Upper lobe of left lung (tissue), 6 donors: ENCODE measurements around the gene NKAIN2. TPM values are rescaled to one million over a fixed set of nuclear protein-coding genes. Genes with fewer than 3 reads are reported as not detected.
"Not testable (repeated sequence)": the region's sequence is repeated elsewhere in the genome, so short reads cannot be mapped to it uniquely, and the experiment has no call there.

Experiments used
- ATAC-seq, 2 donors: fragments of 200-7000 bp; cut with Tn5 transposase; one replicate each; pipeline ENCODE4 v1.9.1; 2022; ENCODE audit warnings: mild to moderate bottlenecking in 2 of 2, moderate library complexity in 2 of 2; ENCODE audit not compliant: low FRiP score in 2 of 2
- DNase-seq, 2 donors: peaks; one replicate each; pipeline ENCODE4 v3.0.0-alpha.2; 2019 to 2020
- H3K27ac ChIP-seq, 4 donors: fragments of 200-600 bp; sonication (generic); one replicate each; pipeline ENCODE4 v1.5.1; 2016 to 2019
- H3K27me3 ChIP-seq, 4 donors: fragments of 200-600 bp; sonication (generic); one replicate each; pipeline ENCODE4 v1.5.1; 2017 to 2019
- H3K36me3 ChIP-seq, 4 donors: fragments of 200-600 bp; sonication (generic); one replicate each; pipeline ENCODE4 v1.5.1; 2016 to 2019
- H3K4me1 ChIP-seq, 4 donors: fragments of 200-600 bp; sonication (generic); one replicate each; pipeline ENCODE4 v1.5.1; 2018 to 2019
- H3K4me3 ChIP-seq, 4 donors: fragments of 200-600 bp; sonication (generic); one replicate each; pipeline ENCODE4 v1.5.1; 2017 to 2019; ENCODE audit warnings: mild to moderate bottlenecking in 2 of 4, moderate library complexity in 1 of 4
- H3K9me3 ChIP-seq, 4 donors: fragments of 200-600 bp; sonication (generic); one replicate each; pipeline ENCODE4 v1.5.1; 2018 to 2019
- CTCF ChIP-seq, 6 experiments: fragments of 450-650 bp in 4 of 6; fragments of 200-600 bp in 2 of 6; sonication (generic) in 2 of 6; IDR thresholded peaks; one replicate each; pipeline ENCODE4 v1.5.1; 2016 to 2019; ENCODE audit warnings: antibody characterized with exemption in 6 of 6
- EP300 ChIP-seq, 4 donors: sonication (generic); formaldehyde crosslinking; IDR thresholded peaks; one replicate each; pipeline ENCODE4 v1.5.1; 2017; ENCODE audit warnings: antibody characterized with exemption in 4 of 4, control low read depth in 2 of 4
- POLR2A ChIP-seq, 4 donors: fragments of 450-650 bp; IDR thresholded peaks; one replicate each; pipeline ENCODE4 v1.5.1; 2016 to 2017; ENCODE audit warnings: antibody characterized with exemption in 4 of 4, mild to moderate bottlenecking in 2 of 4
- POLR2AphosphoS5 ChIP-seq, 2 donors: sonication (generic); formaldehyde crosslinking; IDR thresholded peaks; one replicate each; pipeline ENCODE4 v1.5.1; 2017; ENCODE audit warnings: antibody characterized with exemption in 2 of 2
- WGBS, 2 donors: methylation state at CpG; one replicate each; pipeline ENCODE4 v1.1.5; 2017 to 2018; 5-methylcytosine and 5-hydroxymethylcytosine counted together
- total RNA-seq, 6 donors: library from RNA; depleted of rRNA in 4 of 6; stranded (reverse); fragments of >200 nt in 4 of 6; gene quantifications; one replicate each; pipeline versions ENCODE4 v1.1.0 to v1.2.1, GENCODE V29; 2016 to 2021
- donor health status: DM: no; HTN: no; CAD: no; lungs with moderate emphysema.
- donor health status: DM: no; HTN: yes; CAD: no; lungs with severe emphysema.

Gene NKAIN2
- total RNA-seq, 6 donors from 2014 or later, result 0.13 to 0.20 TPM; not detected in 4

DNA sequence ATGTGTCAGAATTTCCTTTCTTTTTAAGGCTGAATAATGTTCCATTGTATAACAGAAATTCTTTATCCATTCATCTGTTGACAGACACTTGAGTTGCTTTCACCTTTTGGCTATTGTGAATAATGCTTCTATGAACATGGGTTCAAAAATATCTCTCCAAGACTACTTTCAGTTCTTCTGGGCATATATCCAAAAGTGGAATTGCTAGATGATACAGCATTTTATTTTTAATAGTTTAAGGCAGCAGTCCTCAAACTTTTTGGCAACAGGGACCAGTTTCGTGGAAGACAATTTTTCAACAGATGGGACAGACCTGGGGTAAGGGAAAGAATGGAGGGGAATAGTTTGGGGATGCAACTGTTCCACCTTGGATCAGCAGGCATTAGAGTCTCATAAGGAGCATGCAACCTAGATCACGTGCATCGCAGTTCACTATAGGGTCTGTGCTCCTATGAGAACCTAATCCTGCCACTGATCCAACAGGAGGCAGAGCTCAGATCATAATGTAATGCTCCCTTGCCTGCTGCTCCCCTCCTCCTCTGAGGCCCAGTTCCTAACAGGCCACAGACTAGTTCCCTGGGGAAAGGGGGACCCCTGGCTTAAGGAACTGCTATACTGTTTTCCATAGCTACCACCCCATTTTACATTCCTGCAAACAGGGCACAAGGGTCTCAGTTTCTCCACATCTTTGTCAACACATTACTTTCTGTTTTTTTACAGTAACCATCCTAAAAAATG lies 918.6 kb downstream of the NKAIN2 start:
- no peak for TF ChIP-seq CTCF (IDR thresholded peaks at IDR 0.05)
- TF ChIP-seq POLR2AphosphoS5 (IDR thresholded peaks at IDR 0.05), result no peak
- no peak for TF ChIP-seq EP300 (IDR thresholded peaks at IDR 0.05)
- TF ChIP-seq POLR2A (IDR thresholded peaks at IDR 0.05), result no peak
- ATAC-seq (no peak), DNase-seq (no peak)
- H3K27ac ChIP-seq, result no peak overlapping the region
- no peaks in the 10 kb centered on the region for H3K4me1 ChIP-seq
- no peaks in the 10 kb centered on the region for H3K36me3 ChIP-seq
- WGBS, 2 donors, result 76 to 84% methylated on average over 3 of the region's 3 CpGs
- no peaks in the 10 kb centered on the region for H3K9me3 ChIP-seq
- H3K4me3 ChIP-seq, result no peak overlapping the region
- H3K27me3 ChIP-seq, result no peaks in the 10 kb centered on the region

GRCh38 chr6:124723671-124724070 lies 920.0 kb downstream of the NKAIN2 start:
- H3K27me3 ChIP-seq, result no peaks in the 10 kb centered on the region
- no peak overlapping the region for H3K4me3 ChIP-seq
- no peaks in the 10 kb centered on the region for H3K9me3 ChIP-seq
- H3K4me1 ChIP-seq, result no peaks in the 10 kb centered on the region
- H3K27ac ChIP-seq, result no peak overlapping the region
- TF ChIP-seq CTCF (IDR thresholded peaks at IDR 0.05) (no peak), EP300 (IDR thresholded peaks at IDR 0.05) (no peak), POLR2AphosphoS5 (IDR thresholded peaks at IDR 0.05) (no peak), POLR2A (IDR thresholded peaks at IDR 0.05) (no peak)
- ATAC-seq (no peak), DNase-seq (no peak)
- H3K36me3 ChIP-seq, result no peaks in the 10 kb centered on the region

DNA sequence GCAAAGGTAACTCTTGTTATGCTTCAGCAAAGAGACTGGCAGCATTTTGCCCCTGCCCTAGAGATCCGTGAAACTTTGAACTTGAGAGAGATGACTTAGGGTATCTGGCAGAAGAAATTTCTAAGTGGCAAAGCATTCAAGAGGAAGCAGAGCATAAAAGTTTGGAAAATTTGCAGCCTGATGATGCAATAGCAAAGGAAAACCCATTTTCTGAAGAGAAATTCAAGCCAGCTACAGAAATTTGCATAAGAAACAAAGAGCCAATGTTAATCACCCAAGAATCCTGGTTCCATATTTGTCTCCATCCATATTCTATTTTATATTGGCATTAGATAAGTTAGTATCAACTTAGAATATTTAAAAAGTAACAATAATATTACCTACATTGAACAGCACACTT lies 934.1 kb downstream of the NKAIN2 start:
- not testable (repeated sequence) for H3K27me3 ChIP-seq, H3K9me3 ChIP-seq, H3K4me1 ChIP-seq, H3K36me3 ChIP-seq, H3K4me3 ChIP-seq, ATAC-seq, H3K27ac ChIP-seq, DNase-seq
- WGBS, 2 donors, result 92 to 97% methylated on average over 1 of the region's 1 CpG

GRCh38 chr6:124738482-124738881 lies 934.8 kb downstream of the NKAIN2 start:
- TF ChIP-seq CTCF (IDR thresholded peaks at IDR 0.05), result no peak
- no peak for TF ChIP-seq POLR2A (IDR thresholded peaks at IDR 0.05)
- no peak for TF ChIP-seq EP300 (IDR thresholded peaks at IDR 0.05)
- TF ChIP-seq POLR2AphosphoS5 (IDR thresholded peaks at IDR 0.05), result no peak
- Histone ChIP-seq H3K4me1 (no peaks in the 10 kb centered on the region), H3K27ac (no peak overlapping the region), H3K4me3 (no peak overlapping the region), H3K27me3 (no peaks in the 10 kb centered on the region), H3K36me3 (no peaks in the 10 kb centered on the region), H3K9me3 (peaks cover 0 to under 1% (median 0%) of the 10 kb centered on the region in 4 donors)
- ATAC-seq (no peak), DNase-seq (no peak)

- Histone ChIP-seq H3K4me1 (no peaks in the 10 kb centered on the region), H3K36me3 (no peaks in the 10 kb centered on the region), H3K27ac (no peak overlapping the region), H3K9me3 (no peaks in the 10 kb centered on the region), H3K27me3 (no peaks in the 10 kb centered on the region), H3K4me3 (no peak overlapping the region)
- ATAC-seq, result no peak
- TF ChIP-seq POLR2AphosphoS5 (IDR thresholded peaks at IDR 0.05), result no peak
- no peak for TF ChIP-seq CTCF (IDR thresholded peaks at IDR 0.05)
- TF ChIP-seq POLR2A (IDR thresholded peaks at IDR 0.05), result no peak
- TF ChIP-seq EP300 (IDR thresholded peaks at IDR 0.05), result no peak
- DNase-seq, result no peak
- WGBS, 2 donors, result 85 to 90% methylated on average over 2 of the region's 2 CpGs
Measured at GRCh38 chr6:124741341-124741740, 937.7 kb downstream of the NKAIN2 start.
